ENCODE measurements around the gene MACROD2.

DNA sequence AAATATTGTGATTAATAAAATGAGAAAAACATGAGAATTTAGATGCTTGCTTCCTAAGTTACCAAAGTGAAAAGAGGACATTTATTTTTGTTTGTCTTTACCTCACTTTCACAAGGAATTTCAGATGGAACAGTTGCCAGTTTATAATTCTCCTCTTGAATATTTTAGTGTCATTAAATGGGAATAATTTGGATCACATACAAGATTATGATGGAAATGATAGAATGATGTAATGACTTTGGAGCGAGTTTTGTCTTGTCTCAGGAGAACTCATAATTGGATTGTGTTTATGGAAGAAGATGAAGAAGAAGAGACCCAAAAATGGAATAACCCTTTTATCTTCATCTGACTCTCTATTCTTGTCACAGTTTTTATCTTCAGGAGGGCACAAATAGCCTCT, 515.0 kb downstream of the MACROD2 start:
- TF ChIP-seq, protein P1, sequence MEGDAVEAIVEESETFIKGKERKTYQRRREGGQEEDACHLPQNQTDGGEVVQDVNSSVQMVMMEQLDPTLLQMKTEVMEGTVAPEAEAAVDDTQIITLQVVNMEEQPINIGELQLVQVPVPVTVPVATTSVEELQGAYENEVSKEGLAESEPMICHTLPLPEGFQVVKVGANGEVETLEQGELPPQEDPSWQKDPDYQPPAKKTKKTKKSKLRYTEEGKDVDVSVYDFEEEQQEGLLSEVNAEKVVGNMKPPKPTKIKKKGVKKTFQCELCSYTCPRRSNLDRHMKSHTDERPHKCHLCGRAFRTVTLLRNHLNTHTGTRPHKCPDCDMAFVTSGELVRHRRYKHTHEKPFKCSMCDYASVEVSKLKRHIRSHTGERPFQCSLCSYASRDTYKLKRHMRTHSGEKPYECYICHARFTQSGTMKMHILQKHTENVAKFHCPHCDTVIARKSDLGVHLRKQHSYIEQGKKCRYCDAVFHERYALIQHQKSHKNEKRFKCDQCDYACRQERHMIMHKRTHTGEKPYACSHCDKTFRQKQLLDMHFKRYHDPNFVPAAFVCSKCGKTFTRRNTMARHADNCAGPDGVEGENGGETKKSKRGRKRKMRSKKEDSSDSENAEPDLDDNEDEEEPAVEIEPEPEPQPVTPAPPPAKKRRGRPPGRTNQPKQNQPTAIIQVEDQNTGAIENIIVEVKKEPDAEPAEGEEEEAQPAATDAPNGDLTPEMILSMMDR (IDR thresholded peaks at IDR 0.05): no peak
- no peak for TF ChIP-seq POLR2AphosphoS5 (IDR thresholded peaks at IDR 0.05)

Data from suprapubic skin (tissue), 3 donors.